ENCODE data around the gene IFT20. TPM values are rescaled to one million over a fixed set of nuclear protein-coding genes. Genes with fewer than 3 reads are reported as not detected.

Gene IFT20
- total and polyA plus RNA-seq, 10 of the 15 experiments (the other 5 are each of a cell fraction or from before 2014, with no cell fraction given), result 9.4 to 38.2 (median 19.1) TPM

- TF ChIP-seq REST (IDR thresholded peaks at IDR 0.05; ENCODE audit: low read depth, low read length), result no peak
- no peak for TF ChIP-seq PAX8 (IDR thresholded peaks at IDR 0.05)
- no peak for TF ChIP-seq MYC (IDR thresholded peaks at IDR 0.05; ENCODE audit: insufficient read depth, insufficient read length, insufficient replicate concordance, low read length, severe bottlenecking)
- no peak for TF ChIP-seq CHD4 (IDR thresholded peaks at IDR 0.05)
- peak; percentile 39 for TF ChIP-seq PBX3 (IDR thresholded peaks at IDR 0.05; ENCODE audit: insufficient replicate concordance, low read depth, low read length)
- no peak for TF ChIP-seq RAD51 (IDR thresholded peaks at IDR 0.05)
- no peak for TF ChIP-seq USF2 (IDR thresholded peaks at IDR 0.05; ENCODE audit: borderline replicate concordance, low read depth, low read length)
- TF ChIP-seq SMC3 (IDR thresholded peaks at IDR 0.05; ENCODE audit: borderline replicate concordance, low read length), result no peak
- no peak for TF ChIP-seq ZNF24 (IDR thresholded peaks at IDR 0.05)
- TF ChIP-seq IKZF1 (conservative IDR thresholded peaks at IDR 0.05), result peak; percentile 100
Observed at GRCh38 chr17:28335201-28335958, at the start of gene IFT20, which contains the start of gene TNFAIP1 (continued).
